ENCODE results near the gene SARS1. TPM values are rescaled to one million over a fixed set of nuclear protein-coding genes. Genes with fewer than 3 reads are reported as not detected.

Gene SARS1
- total and polyA plus RNA-seq, 2 of the 13 experiments (the other 11 are each of a cell fraction or from before 2014, with no cell fraction given) = 103 to 134 TPM

- TF ChIP-seq REST (IDR thresholded peaks at IDR 0.05; ENCODE audit: borderline replicate concordance in 1 of 2, low read depth in 1 of 2, low read length in 2 of 2) = no peak
- no peak for TF ChIP-seq ZNF670 (CRISPR knock-in tag; IDR thresholded peaks at IDR 0.05; ENCODE audit: borderline replicate concordance)
- TF ChIP-seq YEATS4 (CRISPR knock-in tag; IDR thresholded peaks at IDR 0.05; ENCODE audit: borderline replicate concordance) = peak; percentile 80; the same call in 1 of the 2 replicates
- TF ChIP-seq KLF16 (CRISPR knock-in tag; IDR thresholded peaks at IDR 0.05) = no peak; a peak in 1 of 4 replicates
- TF ChIP-seq TEF (CRISPR knock-in tag; IDR thresholded peaks at IDR 0.05) = no peak
- TF ChIP-seq AGO2 (optimal IDR thresholded peaks at IDR 0.05; ENCODE audit: low read depth, low read length) = peak; percentile 49
- TF ChIP-seq SMARCC2 (IDR thresholded peaks at IDR 0.05) = no peak
- peak; percentile 75; the same call in 1 of the 2 replicates for TF ChIP-seq BORCS8-MEF2B (CRISPR knock-in tag; IDR thresholded peaks at IDR 0.05)
- peak; percentile 61; the same call in 1 of the 2 replicates for TF ChIP-seq ZNF232 (CRISPR knock-in tag; IDR thresholded peaks at IDR 0.05; ENCODE audit: borderline replicate concordance)
- TF ChIP-seq ZBTB33 (CRISPR knock-in tag; IDR thresholded peaks at IDR 0.05) = no peak
- TF ChIP-seq MXD4 (CRISPR knock-in tag; IDR thresholded peaks at IDR 0.05) = peak; percentile 86; the same call in 1 of the 2 replicates
- TF ChIP-seq PCBP1 (IDR thresholded peaks at IDR 0.05; ENCODE audit: borderline replicate concordance, low read depth, low read length) = no peak
- TF ChIP-seq E2F5 (CRISPR knock-in tag; conservative IDR thresholded peaks at IDR 0.05) = no peak
- TF ChIP-seq HOMEZ (CRISPR knock-in tag; IDR thresholded peaks at IDR 0.05; ENCODE audit: low read depth) = no peak
- TF ChIP-seq ZBTB42 (CRISPR knock-in tag; IDR thresholded peaks at IDR 0.05) = no peak
- TF ChIP-seq ZBTB37 (CRISPR knock-in tag; IDR thresholded peaks at IDR 0.05) = no peak
- TF ChIP-seq ZNF383 (CRISPR knock-in tag; IDR thresholded peaks at IDR 0.05; ENCODE audit: borderline replicate concordance) = no peak
- TF ChIP-seq SMARCE1 (IDR thresholded peaks at IDR 0.05; ENCODE audit: borderline replicate concordance) = no peak
Measured at GRCh38 chr1:109213824-109214693, at the start of gene SARS1 (continued).

Data from HepG2 (cell line).